GM12892 (cell line): Measurements from ENCODE around the gene TXNDC2.

Source experiments
- POLR2A ChIP-seq: IDR thresholded peaks from 2 replicates; pipeline ENCODE4 v1.6.1; 2011; ENCODE audit warnings: low read depth, low read length, control low read depth
- POLR2AphosphoS5 ChIP-seq: IDR thresholded peaks from 2 replicates; pipeline ENCODE4 v1.6.1; 2011; ENCODE audit warnings: low read depth, low read length, control low read depth
- TAF1 ChIP-seq: IDR thresholded peaks from 2 replicates; pipeline ENCODE4 v1.6.1; 2011; ENCODE audit warnings: low read depth, mild to moderate bottlenecking, control low read depth, low read length, borderline replicate concordance

DNA sequence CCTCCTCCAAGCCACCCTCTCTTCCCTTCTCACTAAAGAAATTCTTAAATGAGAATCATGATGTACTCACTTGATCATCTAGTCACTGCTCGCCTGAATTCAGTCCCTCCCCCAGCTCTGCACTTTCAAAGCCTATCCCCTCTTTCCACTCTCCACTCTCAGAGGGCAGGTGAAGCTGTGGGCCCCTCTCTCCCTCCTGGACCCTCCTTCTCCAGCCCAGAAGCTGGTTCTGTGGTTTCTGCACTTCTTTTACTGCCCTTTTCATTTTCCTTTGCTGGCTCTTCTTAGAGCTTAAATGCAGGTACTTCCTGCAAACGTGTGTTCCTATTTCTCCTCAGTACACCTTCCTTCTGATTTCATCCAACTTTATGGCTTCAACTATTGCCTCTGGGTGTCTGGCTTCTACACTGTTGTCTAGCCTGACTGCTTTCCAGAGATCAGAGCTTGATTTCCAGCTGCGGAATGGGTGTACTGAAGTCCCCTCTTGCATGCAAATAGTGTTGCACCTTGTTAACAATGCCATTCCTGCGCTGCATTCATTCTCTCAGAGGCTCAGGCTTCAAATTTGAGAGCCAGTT lies 15.3 kb upstream of the TXNDC2 start:
- TF ChIP-seq POLR2A (no peak), TAF1 (no peak), POLR2AphosphoS5 (no peak)
